Measurements from ENCODE around the gene TMEM192. TPM values are rescaled to one million over a fixed set of nuclear protein-coding genes. Genes with fewer than 3 reads are reported as not detected.
A peak's percentile ranks its signal among the peaks of the same experiment; 100 is the strongest.

TMEM192 gene
- 11.1 and 17.2 TPM in 2 replicates for total RNA-seq (2012; rRNA removed)
- polyA plus RNA-seq (2012; rRNA removed), result 6.4 and 7.7 TPM in 2 replicates
- polyA plus RNA-seq (2012; cell fraction: cytosol; rRNA removed), result 1.9 and 2.5 TPM in 2 replicates
- polyA plus RNA-seq (2012; cell fraction: nucleus; rRNA removed; ENCODE audit: low replicate concordance), result 0.23 and 2.5 TPM in 2 replicates
- Bru-seq, nascent RNA, result percentile 32 among the genes with signal in this experiment
- percentile 44 among the genes with signal in this experiment for BruChase-seq, experiment 1, labeled RNA remaining after a 6-hour chase
- BruChase-seq, experiment 2, labeled RNA remaining after a 2-hour chase, result percentile 34 among the genes with signal in this experiment
- long read RNA-seq, full-length matches to known transcripts, result 5 of 9 reads
- long read RNA-seq, partial matches to known transcripts, result 3 of 9 reads
- long read RNA-seq, other reads (novel, unspliced or antisense), result 1 of 9 reads

DNA sequence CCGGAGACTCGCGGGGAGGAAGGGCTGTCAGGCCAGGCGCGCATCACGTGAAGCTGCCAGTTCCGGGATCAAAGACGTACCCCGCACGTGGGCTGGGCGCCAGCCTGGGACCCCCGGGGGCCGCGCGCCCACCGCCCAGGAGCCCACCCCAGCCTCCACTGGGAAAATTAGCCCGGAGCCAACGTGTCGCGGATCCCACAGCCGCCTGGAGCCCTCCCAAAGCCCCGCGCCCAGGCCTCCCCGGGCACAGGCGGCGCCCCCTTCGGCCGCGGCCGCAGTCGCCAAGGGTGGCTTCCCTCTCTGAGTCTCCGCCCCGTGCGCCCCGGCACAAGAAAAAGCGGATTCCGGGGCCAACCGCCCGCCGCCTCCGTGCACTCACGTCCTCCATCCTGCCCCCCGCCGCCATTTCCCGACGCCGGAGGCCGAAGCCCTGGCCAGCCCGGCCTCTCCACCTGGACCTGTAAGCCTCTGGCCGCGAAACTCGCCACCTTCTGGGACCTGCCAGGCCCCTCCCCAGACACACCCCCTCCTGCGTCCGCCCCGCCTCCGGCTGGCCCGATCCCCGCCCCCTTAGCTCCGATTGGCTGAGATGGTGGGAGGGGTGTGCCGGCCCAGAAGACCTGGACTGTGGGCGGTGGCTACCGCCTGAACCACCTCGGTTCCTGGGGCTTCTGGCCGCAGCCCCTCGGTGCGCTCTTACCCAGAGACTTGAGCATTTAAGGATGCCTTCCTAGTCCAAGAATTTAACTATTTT, at the start of gene TMEM192:
Gene TMEM192 (minus strand): TSS at position 493 of the 754 bp plus-strand sequence. CDS start 87 bp downstream, at position 406.
- H3K27ac ChIP-seq (ENCODE audit: insufficient read depth, low read length), result peak within 1 kb of the TSS; percentile 56
- no peaks in the 10 kb centered on the region for H4K20me1 ChIP-seq (ENCODE audit: insufficient read depth, low read length)
- H4K5ac ChIP-seq (ENCODE audit: low read depth, low read length), result peak within 1 kb of the TSS; percentile 38; the same call in 1 of the 2 replicates
- H3K4me3 ChIP-seq (ENCODE audit: insufficient read depth, low read depth, low read length), result peak within 1 kb of the TSS; percentile 83
- no peak within 1 kb of the TSS for H2BK120ac ChIP-seq (ENCODE audit: low read depth, low read length)
- intact Hi-C loops (cut with micrococcal nuclease), result loop anchor here (1.0 to 5.0 kb wide), 2 partner anchors 215 to 350 kb away; partner anchors contain the start of gene MSMO1
- H3K9ac ChIP-seq (ENCODE audit: low read depth, low read length), result peak within 1 kb of the TSS; percentile 94
- no peak within 1 kb of the TSS for H4K91ac ChIP-seq (ENCODE audit: insufficient read depth, low read depth, low read length)
- TF ChIP-seq BHLHE40 (IDR thresholded peaks at IDR 0.05; ENCODE audit: low read depth, low read length) (peak; percentile 85), FOS (IDR thresholded peaks at IDR 0.05; ENCODE audit: low read depth, low read length) (no peak), MXI1 (IDR thresholded peaks at IDR 0.05; ENCODE audit: borderline replicate concordance, low read depth, low read length) (peak; percentile 13), CHD1 (IDR thresholded peaks at IDR 0.05; ENCODE audit: low read depth, low read length) (no peak), MAZ (IDR thresholded peaks at IDR 0.05; ENCODE audit: borderline replicate concordance, low read depth, low read length) (peak; percentile 54; the same call in 1 of the 2 replicates)
- TF ChIP-seq, protein P1, sequence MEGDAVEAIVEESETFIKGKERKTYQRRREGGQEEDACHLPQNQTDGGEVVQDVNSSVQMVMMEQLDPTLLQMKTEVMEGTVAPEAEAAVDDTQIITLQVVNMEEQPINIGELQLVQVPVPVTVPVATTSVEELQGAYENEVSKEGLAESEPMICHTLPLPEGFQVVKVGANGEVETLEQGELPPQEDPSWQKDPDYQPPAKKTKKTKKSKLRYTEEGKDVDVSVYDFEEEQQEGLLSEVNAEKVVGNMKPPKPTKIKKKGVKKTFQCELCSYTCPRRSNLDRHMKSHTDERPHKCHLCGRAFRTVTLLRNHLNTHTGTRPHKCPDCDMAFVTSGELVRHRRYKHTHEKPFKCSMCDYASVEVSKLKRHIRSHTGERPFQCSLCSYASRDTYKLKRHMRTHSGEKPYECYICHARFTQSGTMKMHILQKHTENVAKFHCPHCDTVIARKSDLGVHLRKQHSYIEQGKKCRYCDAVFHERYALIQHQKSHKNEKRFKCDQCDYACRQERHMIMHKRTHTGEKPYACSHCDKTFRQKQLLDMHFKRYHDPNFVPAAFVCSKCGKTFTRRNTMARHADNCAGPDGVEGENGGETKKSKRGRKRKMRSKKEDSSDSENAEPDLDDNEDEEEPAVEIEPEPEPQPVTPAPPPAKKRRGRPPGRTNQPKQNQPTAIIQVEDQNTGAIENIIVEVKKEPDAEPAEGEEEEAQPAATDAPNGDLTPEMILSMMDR (conservative IDR thresholded peaks at IDR 0.05; ENCODE audit: low read depth, low read length), result peak; percentile 36; the same call in 1 of the 2 replicates
- TF ChIP-seq, protein P2, sequence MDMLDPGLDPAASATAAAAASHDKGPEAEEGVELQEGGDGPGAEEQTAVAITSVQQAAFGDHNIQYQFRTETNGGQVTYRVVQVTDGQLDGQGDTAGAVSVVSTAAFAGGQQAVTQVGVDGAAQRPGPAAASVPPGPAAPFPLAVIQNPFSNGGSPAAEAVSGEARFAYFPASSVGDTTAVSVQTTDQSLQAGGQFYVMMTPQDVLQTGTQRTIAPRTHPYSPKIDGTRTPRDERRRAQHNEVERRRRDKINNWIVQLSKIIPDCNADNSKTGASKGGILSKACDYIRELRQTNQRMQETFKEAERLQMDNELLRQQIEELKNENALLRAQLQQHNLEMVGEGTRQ (IDR thresholded peaks at IDR 0.05; ENCODE audit: low read depth, low read length), result peak; percentile 94
- H3K4ac ChIP-seq (ENCODE audit: low read depth, low read length), result peak within 1 kb of the TSS; percentile 71; the same call in 1 of the 2 replicates
- H3K23ac ChIP-seq (ENCODE audit: low read depth, low read length), result 0 out of 2 replicates have a peak within 1 kb of the TSS, but pooled peaks have one; percentile 44
- peaks cover 2% of the 10 kb centered on the region; the same call in 1 of the 2 replicates for H3K4me1 ChIP-seq (ENCODE audit: control insufficient read depth, insufficient read depth, low read length)
- BruUV-seq (replicated peaks), result no TSS peak
- H4K8ac ChIP-seq (ENCODE audit: low read depth in 2 of 2, low read length in 2 of 2), result peak within 1 kb of the TSS; percentile 70 to 85
- no peaks in the 10 kb centered on the region for H3K9me3 ChIP-seq (ENCODE audit: control insufficient read depth, insufficient read depth, low read length)
- CTCF ChIA-PET, result interaction anchor here (0.6 to 1.7 kb wide), 10 partner anchors 10 to 359 kb away, joined by 3 to 10 read pairs (median 4); no protein-coding TSS in a partner anchor
- dilution Hi-C loops (cut with HindIII; ENCODE audit: low sequenced_read_pairs, unreplicated experiment), result no loop called here
- in situ Hi-C loops (cut with MboI; ENCODE audit: low sequenced_read_pairs), result no loop called here
- no peak within 1 kb of the TSS for H2AK5ac ChIP-seq (ENCODE audit: low read depth, low read length)
- DNase-seq (peak; percentile 85), ATAC-seq (ENCODE audit: low read depth) (peak; percentile 99)
- H2BK20ac ChIP-seq (ENCODE audit: low read depth, low read length), result no peak within 1 kb of the TSS
- 0% methylated on average over 9 of the region's 66 CpGs; no CpG with 5 or more reads in 1 of the 2 experiments for WGBS, 2 experiments (ENCODE audit: extremely low coverage in 2 of 2, insufficient read length in 1 of 2)
- peak within 1 kb of the TSS; percentile 94 for H2AFZ ChIP-seq (replicated peaks; ENCODE audit: low read length, poor library complexity)
- no peak within 1 kb of the TSS; the same call in 2 of the 3 replicates for H2BK15ac ChIP-seq (ENCODE audit: low read depth, low read length)
- no peak within 1 kb of the TSS for H3K18ac ChIP-seq (ENCODE audit: low read depth, low read length)
- H3K4me2 ChIP-seq (ENCODE audit: low read depth, low read length), result peak within 1 kb of the TSS; percentile 97
- H3K36me3 ChIP-seq (ENCODE audit: control insufficient read depth, insufficient read depth, low read length), result no peaks in the 10 kb centered on the region
- H3K79me1 ChIP-seq (ENCODE audit: low read depth in 1 of 2, low read length in 2 of 2), result no peaks in the 10 kb centered on the region
- peak within 1 kb of the TSS; percentile 55 for H2AK9ac ChIP-seq (replicated peaks; ENCODE audit: low read depth, low read length, poor library complexity)
- H2BK5ac ChIP-seq (ENCODE audit: low read depth, low read length, poor library complexity, severe bottlenecking), result no peak within 1 kb of the TSS
- POLR2A ChIA-PET (ENCODE audit: unreplicated experiment), result no interaction called here
- peak within 1 kb of the TSS; percentile 66; the same call in 1 of the 2 replicates for H3K56ac ChIP-seq (ENCODE audit: extremely low read depth, insufficient read depth, low read length)
- peak within 1 kb of the TSS; percentile 59; the same call in 1 of the 2 replicates for H3K14ac ChIP-seq (replicated peaks; ENCODE audit: low read depth, low read length)
- peaks cover 6% of the 10 kb centered on the region; the same call in 1 of the 2 replicates for H3K9me1 ChIP-seq (ENCODE audit: insufficient read depth, low read length)
- no peaks in the 10 kb centered on the region for H3K27me3 ChIP-seq (ENCODE audit: control insufficient read depth, insufficient read depth, low read length)

Measured in IMR-90 (cell line).